Epithelial cell of proximal tubule (primary cell): ENCODE results near the gene ETV6. TPM values are rescaled to one million over a fixed set of nuclear protein-coding genes. Genes with fewer than 3 reads are reported as not detected.

Experiments used
- DNase-seq: peaks from one replicate; pipeline ENCODE4 v3.0.0-alpha.2; 2011; ENCODE audit warnings: low read depth
- H3K4me3 ChIP-seq: 2 replicates; pipeline ENCODE4 v1.5.1; 2011; ENCODE audit warnings: low read depth, mild to moderate bottlenecking, low read length
- CTCF ChIP-seq: conservative IDR thresholded peaks from 2 replicates; pipeline ENCODE4 v1.5.1; 2012; ENCODE audit warnings: low read depth, mild to moderate bottlenecking, low read length
- total RNA-seq: library from RNA; depleted of rRNA; stranded (reverse); fragments of >200 nt; gene quantifications from 2 replicates; pipeline ENCODE4 v1.2.3, GENCODE V29; 2015

Gene ETV6
- total RNA-seq, 1 donor from 2014 or later, result 12.9 TPM

GRCh38 chr12:11666131-11667050 is 16.9 kb downstream of the ETV6 start:
- no peak overlapping the region for H3K4me3 ChIP-seq
- DNase-seq, result no peak
- TF ChIP-seq CTCF, result no peak

GRCh38 chr12:11667171-11667570 is 17.7 kb downstream of the ETV6 start:
- H3K4me3 ChIP-seq, result no peak overlapping the region
- no peak for DNase-seq
- TF ChIP-seq CTCF, result no peak

GRCh38 chr12:11668611-11669010 is 19.1 kb downstream of the ETV6 start:
- no peak for TF ChIP-seq CTCF
- no peak overlapping the region for H3K4me3 ChIP-seq
- DNase-seq, result no peak

DNA sequence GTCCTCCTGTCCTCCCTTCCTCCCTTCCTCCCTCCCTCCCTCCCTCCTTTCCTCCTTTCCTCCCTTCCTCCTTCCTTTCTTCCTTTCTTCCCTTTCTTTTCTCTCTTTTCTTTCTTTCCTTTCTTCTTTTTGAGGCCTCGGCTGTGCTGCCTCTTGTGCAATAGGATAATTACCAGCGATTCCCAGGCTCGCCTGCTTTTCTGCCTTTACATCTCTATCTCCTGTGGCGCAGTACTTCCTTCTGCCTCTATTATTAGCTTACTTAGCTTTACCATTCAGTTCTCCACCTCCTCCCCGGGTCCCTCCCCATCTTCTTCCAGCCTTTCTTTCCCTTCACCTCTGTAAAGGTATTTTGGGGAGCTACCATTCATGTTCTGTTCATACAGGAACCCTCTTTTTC is 19.9 kb downstream of the ETV6 start:
- no peak for TF ChIP-seq CTCF
- H3K4me3 ChIP-seq, result no peak overlapping the region
- no peak for DNase-seq

GRCh38 chr12:11672256-11673191 is 23.1 kb downstream of the ETV6 start:
- TF ChIP-seq CTCF, result no peak
- no peak overlapping the region for H3K4me3 ChIP-seq
- DNase-seq, result no peak

DNA sequence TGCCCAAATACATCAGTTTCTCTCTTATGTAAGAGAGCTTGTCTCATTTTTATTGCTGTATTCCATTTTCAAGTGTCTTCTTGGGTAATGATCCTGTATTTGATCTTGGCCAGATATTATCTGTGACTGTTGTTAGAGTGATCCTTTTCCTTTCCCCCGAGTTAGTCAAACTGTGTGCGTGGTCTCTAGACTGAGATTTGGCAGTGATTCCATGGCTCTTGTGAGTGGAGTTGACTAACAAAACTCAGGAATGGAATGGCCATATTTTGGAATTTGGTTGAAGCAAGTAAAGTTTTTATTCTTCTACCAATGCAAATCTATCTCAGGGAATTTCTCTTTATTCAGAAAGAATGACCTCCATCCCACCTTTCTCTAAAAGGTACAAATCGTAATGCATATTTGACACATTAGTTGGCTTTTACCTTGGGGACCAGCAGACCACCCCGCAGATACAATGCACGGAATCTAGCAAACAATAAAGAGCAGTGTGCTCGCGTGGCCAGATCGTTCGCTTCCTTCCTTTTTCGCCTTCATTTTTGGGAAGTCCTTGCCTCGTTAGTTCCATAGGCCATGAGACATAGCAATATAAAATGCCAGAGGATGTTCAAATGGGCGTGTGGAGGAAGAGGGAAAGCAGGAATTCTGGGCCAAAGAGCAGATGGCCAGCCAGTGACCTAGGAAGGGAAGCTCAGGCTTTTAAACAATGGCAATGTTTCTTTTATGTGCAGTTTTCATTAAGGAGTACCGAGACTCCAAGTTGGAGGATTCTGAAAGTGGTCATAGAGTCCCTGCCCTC is 24.4 kb downstream of the ETV6 start:
- H3K4me3 ChIP-seq, result no peak overlapping the region
- no peak for DNase-seq
- TF ChIP-seq CTCF, result no peak
